Nephron (organoid): Measurements from ENCODE around the gene AFF1.
A peak's percentile ranks its signal among the peaks of the same experiment; 100 is the strongest.

ENCODE experiments used
- H3K27ac Mint-ChIP-seq, 3 experiments: 2 replicates each; pipeline ENCODE4 v1.8.0; 2020; ENCODE audit warnings: mixed read lengths in 3 of 3, mild to moderate bottlenecking in 2 of 3, moderate library complexity in 1 of 3
- H3K27me3 Mint-ChIP-seq: 2 replicates; pipeline ENCODE4 v1.8.0; 2021; ENCODE audit warnings: low read depth, mild to moderate bottlenecking, moderate library complexity, mixed read lengths
- H3K36me3 Mint-ChIP-seq: 2 replicates; pipeline ENCODE4 v1.8.0; 2020; ENCODE audit warnings: low read depth, mixed read lengths
- H3K4me1 Mint-ChIP-seq: 2 replicates; pipeline ENCODE4 v1.8.0; 2020; ENCODE audit warnings: mixed read lengths
- H3K4me3 Mint-ChIP-seq, 3 experiments: 2 replicates each; pipeline ENCODE4 v1.8.0; 2020; ENCODE audit warnings: mild to moderate bottlenecking in 3 of 3, mixed read lengths in 3 of 3, moderate library complexity in 2 of 3
- H3K9me3 Mint-ChIP-seq: 2 replicates; pipeline ENCODE4 v1.8.0; 2020; ENCODE audit warnings: mixed read lengths
- CTCF ChIP-seq, 3 experiments: fragments of 200-600 bp; sonication (generic); IDR thresholded peaks; one replicate each; pipeline ENCODE4 v1.5.0; 2021; ENCODE audit warnings: antibody characterized with exemption in 3 of 3; ENCODE audit not compliant: unreplicated experiment in 3 of 3

Gene AFF1

GRCh38 chr4:86926435-86927086 is 8.2 kb upstream of the AFF1 start:
- H3K27me3 Mint-ChIP-seq, result peaks cover 3% of the 10 kb centered on the region
- H3K9me3 Mint-ChIP-seq, result no peaks in the 10 kb centered on the region
- no peaks in the 10 kb centered on the region for H3K36me3 Mint-ChIP-seq
- H3K4me1 Mint-ChIP-seq, result no peaks in the 10 kb centered on the region
- no peak overlapping the region for H3K27ac Mint-ChIP-seq
- no peak for TF ChIP-seq CTCF (IDR thresholded peaks at IDR 0.05; ENCODE audit: unreplicated experiment in 3 of 3)
- H3K4me3 Mint-ChIP-seq, result no peak overlapping the region

- H3K9me3 Mint-ChIP-seq, result no peaks in the 10 kb centered on the region
- no peaks in the 10 kb centered on the region for H3K36me3 Mint-ChIP-seq
- H3K27ac Mint-ChIP-seq, result no peak overlapping the region
- peaks cover 3% of the 10 kb centered on the region for H3K27me3 Mint-ChIP-seq
- no peak overlapping the region for H3K4me3 Mint-ChIP-seq
- no peaks in the 10 kb centered on the region for H3K4me1 Mint-ChIP-seq
- no peak for TF ChIP-seq CTCF (IDR thresholded peaks at IDR 0.05; ENCODE audit: unreplicated experiment in 3 of 3)
Observed at GRCh38 chr4:86927843-86928395, 6.9 kb upstream of the AFF1 start.

- Mint-ChIP-seq H3K36me3 (no peaks in the 10 kb centered on the region), H3K27ac (no peak overlapping the region), H3K4me3 (no peak overlapping the region), H3K27me3 (peaks cover 3% of the 10 kb centered on the region), H3K9me3 (no peaks in the 10 kb centered on the region), H3K4me1 (no peaks in the 10 kb centered on the region)
- no peak for TF ChIP-seq CTCF (IDR thresholded peaks at IDR 0.05; ENCODE audit: unreplicated experiment in 3 of 3)
Observed at GRCh38 chr4:86928400-86929255, 6.2 kb upstream of the AFF1 start.

GRCh38 chr4:86934147-86934770 is 552 bp upstream of the AFF1 start:
- Mint-ChIP-seq H3K4me3 (peak overlapping the region; percentile 81 to 87 (median 82)), H3K4me1 (peaks cover 15% of the 10 kb centered on the region), H3K27me3 (peaks cover 26% of the 10 kb centered on the region), H3K27ac (peak overlapping the region; percentile 78 to 92 (median 85)), H3K36me3 (no peaks in the 10 kb centered on the region), H3K9me3 (no peaks in the 10 kb centered on the region)
- no peak for TF ChIP-seq CTCF (IDR thresholded peaks at IDR 0.05; ENCODE audit: unreplicated experiment in 3 of 3)

- Mint-ChIP-seq H3K4me1 (peaks cover 15% of the 10 kb centered on the region), H3K27ac (peak overlapping the region; percentile 43 to 81 (median 76)), H3K27me3 (peaks cover 26% of the 10 kb centered on the region), H3K9me3 (no peaks in the 10 kb centered on the region), H3K4me3 (peak overlapping the region; percentile 84 to 86 (median 86)), H3K36me3 (no peaks in the 10 kb centered on the region)
- no peak for TF ChIP-seq CTCF (IDR thresholded peaks at IDR 0.05; ENCODE audit: unreplicated experiment in 3 of 3)
Observed at GRCh38 chr4:86935566-86935852, 698 bp downstream of the AFF1 start.
